Muscle layer of colon (tissue), 2 donors: Measurements from ENCODE around the gene CILP2.

Source experiments
- H3K27ac ChIP-seq: one replicate; pipeline ENCODE4 v1.7.0; 2013; ENCODE audit warnings: low read depth, mild to moderate bottlenecking, low read length, moderate library complexity
- H3K27me3 ChIP-seq, 2 donors: one replicate each; pipeline ENCODE4 v1.7.0; 2013; ENCODE audit warnings: low read length in 2 of 2, mild to moderate bottlenecking in 2 of 2; ENCODE audit not compliant: insufficient read depth in 2 of 2, control insufficient read depth in 1 of 2
- H3K36me3 ChIP-seq: one replicate; pipeline ENCODE4 v1.7.0; 2013; ENCODE audit warnings: mild to moderate bottlenecking, low read length; ENCODE audit not compliant: insufficient read depth
- H3K4me1 ChIP-seq: one replicate; pipeline ENCODE4 v1.7.0; 2013; ENCODE audit warnings: mild to moderate bottlenecking, low read length; ENCODE audit not compliant: insufficient read depth
- H3K4me3 ChIP-seq, 2 donors: one replicate each; pipeline ENCODE4 v1.7.0; 2013; ENCODE audit warnings: low read length in 2 of 2, low read depth in 1 of 2, mild to moderate bottlenecking in 1 of 2, moderate library complexity in 1 of 2
- H3K9ac ChIP-seq: one replicate; pipeline ENCODE4 v1.7.0; 2013; ENCODE audit warnings: low read length
- H3K9me3 ChIP-seq: one replicate; pipeline ENCODE4 v1.7.0; 2013; ENCODE audit warnings: mild to moderate bottlenecking, low read length
- donor health status: abdominal sarcoma.
- donor health status: Adenocarcinoma of cecum.

Gene CILP2

DNA sequence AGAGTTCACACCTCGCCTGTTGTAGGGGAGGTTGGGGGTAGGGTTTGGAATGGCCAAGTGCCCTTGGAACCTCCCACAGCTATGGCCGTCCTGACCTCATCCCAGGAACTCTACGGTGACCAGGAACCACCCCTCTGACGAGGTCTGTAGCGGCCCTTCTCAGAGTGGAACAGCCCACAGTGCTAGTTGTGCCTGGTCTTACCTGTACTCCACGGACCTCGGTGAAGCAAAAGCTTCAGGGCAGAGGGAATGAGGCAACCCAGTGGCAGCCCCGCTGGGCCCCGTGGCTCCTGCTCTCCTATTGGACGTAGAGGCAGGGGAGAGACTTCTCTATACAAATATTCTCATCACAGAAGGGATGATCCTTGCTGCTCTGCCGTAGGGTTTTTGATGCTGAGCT is 29.8 kb upstream of the CILP2 start:
- Histone ChIP-seq H3K27ac (no peak overlapping the region), H3K4me1 (no peaks in the 10 kb centered on the region), H3K9ac (no peak overlapping the region), H3K9me3 (no peaks in the 10 kb centered on the region), H3K27me3 (no peaks in the 10 kb centered on the region), H3K36me3 (peaks cover 32% of the 10 kb centered on the region), H3K4me3 (no peak overlapping the region)

- Histone ChIP-seq H3K27me3 (no peaks in the 10 kb centered on the region), H3K36me3 (peaks cover 12% of the 10 kb centered on the region), H3K9me3 (no peaks in the 10 kb centered on the region), H3K9ac (no peak overlapping the region), H3K4me3 (no peak overlapping the region), H3K27ac (no peak overlapping the region), H3K4me1 (peaks cover 3% of the 10 kb centered on the region)
Measured at GRCh38 chr19:19510432-19510831, 27.6 kb upstream of the CILP2 start.

DNA sequence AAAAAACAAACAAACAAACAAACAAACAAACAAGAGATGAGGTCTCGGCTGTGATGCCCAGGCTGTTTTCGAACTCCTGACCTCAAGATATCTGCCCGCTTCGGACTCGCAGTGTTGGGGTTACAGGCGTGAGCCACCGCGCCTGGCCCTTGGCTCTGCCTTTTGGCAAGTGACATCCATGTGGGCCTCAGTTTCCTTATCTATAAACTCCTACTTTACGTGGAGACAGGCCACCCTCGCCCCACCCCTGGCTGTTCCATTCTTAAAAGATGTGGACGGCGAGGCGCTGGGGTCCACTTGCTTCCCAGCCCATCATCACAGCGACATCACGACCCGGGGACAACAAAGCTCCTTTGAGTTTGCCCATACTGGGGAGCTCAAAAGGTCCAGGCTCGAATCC is 24.4 kb upstream of the CILP2 start:
- Histone ChIP-seq H3K4me3 (peak overlapping the region; percentile 43 to 46), H3K9ac (no peak overlapping the region), H3K27ac (peak overlapping the region; percentile 70), H3K9me3 (no peaks in the 10 kb centered on the region), H3K27me3 (no peaks in the 10 kb centered on the region), H3K4me1 (peaks cover 14% of the 10 kb centered on the region), H3K36me3 (no peaks in the 10 kb centered on the region)

- H3K27ac ChIP-seq, result peak overlapping the region; percentile 70
- H3K9ac ChIP-seq, result no peak overlapping the region
- peaks cover 4% of the 10 kb centered on the region for H3K36me3 ChIP-seq
- H3K4me1 ChIP-seq, result peaks cover 14% of the 10 kb centered on the region
- H3K9me3 ChIP-seq, result no peaks in the 10 kb centered on the region
- peak overlapping the region; percentile 43 to 46 for H3K4me3 ChIP-seq
- no peaks in the 10 kb centered on the region for H3K27me3 ChIP-seq
Measured at GRCh38 chr19:19514215-19514657, 23.8 kb upstream of the CILP2 start.

DNA sequence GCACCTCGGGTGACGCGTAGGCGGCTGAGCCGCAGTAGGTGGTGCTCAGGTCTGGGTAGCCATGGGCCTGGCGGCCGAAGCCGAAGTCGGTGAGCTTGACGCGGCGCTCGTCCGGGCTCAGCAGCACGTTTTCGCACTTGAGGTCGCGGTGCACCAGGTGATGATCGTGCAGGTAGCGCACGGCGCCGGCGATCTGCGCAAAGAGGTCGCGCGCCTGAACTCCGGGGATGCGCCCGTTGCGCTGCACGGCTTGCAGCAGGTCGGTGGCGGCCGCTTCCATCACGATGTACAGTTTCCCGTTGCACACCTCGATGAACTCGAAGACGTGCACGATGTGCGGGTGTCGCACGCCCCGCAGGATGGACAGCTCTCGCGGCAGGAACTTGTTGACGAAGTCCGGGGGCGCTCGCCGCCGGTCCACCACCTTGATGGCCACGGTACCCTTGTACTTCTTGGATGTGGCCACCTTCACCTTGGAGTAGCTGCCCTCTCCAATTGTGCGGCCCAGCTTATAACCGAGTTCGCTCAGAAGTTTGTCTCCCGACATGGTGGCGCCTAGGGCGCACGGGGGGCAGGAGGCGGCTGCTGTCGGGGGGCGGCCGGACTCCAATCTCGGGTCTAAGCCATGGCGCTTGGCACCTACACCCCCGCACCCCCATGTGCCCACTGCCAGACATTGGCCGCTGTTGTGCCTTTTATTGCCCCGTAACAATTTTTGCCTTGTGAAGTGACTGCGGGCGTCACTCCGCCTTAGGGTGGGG is 23.0 kb upstream of the CILP2 start, which contains the start of gene TSSK6:
Gene TSSK6 (minus strand): TSS at position 668 of the 761 bp plus-strand sequence. CDS start 121 bp downstream, at position 547.
- H3K4me3 ChIP-seq, result peak within 1 kb of the TSS; percentile 87 to 94
- peak within 1 kb of the TSS; percentile 77 for H3K9ac ChIP-seq
- peak within 1 kb of the TSS; percentile 93 for H3K27ac ChIP-seq
- H3K36me3 ChIP-seq, result peaks cover 8% of the 10 kb centered on the region
- no peaks in the 10 kb centered on the region for H3K27me3 ChIP-seq
- no peaks in the 10 kb centered on the region for H3K9me3 ChIP-seq
- H3K4me1 ChIP-seq, result peaks cover 14% of the 10 kb centered on the region

- peak within 1 kb of the TSS; percentile 77 for H3K9ac ChIP-seq
- H3K9me3 ChIP-seq, result no peaks in the 10 kb centered on the region
- peak within 1 kb of the TSS; percentile 87 to 94 for H3K4me3 ChIP-seq
- peak within 1 kb of the TSS; percentile 93 for H3K27ac ChIP-seq
- H3K36me3 ChIP-seq, result peaks cover 8% of the 10 kb centered on the region
- no peaks in the 10 kb centered on the region for H3K27me3 ChIP-seq
- H3K4me1 ChIP-seq, result peaks cover 14% of the 10 kb centered on the region
Measured at GRCh38 chr19:19515642-19516519, 22.2 kb upstream of the CILP2 start, which contains the start of gene NDUFA13. TSS of gene NDUFA13 (plus strand) at chr19:19516225. CDS start at chr19:19516239, 14 bp downstream.

DNA sequence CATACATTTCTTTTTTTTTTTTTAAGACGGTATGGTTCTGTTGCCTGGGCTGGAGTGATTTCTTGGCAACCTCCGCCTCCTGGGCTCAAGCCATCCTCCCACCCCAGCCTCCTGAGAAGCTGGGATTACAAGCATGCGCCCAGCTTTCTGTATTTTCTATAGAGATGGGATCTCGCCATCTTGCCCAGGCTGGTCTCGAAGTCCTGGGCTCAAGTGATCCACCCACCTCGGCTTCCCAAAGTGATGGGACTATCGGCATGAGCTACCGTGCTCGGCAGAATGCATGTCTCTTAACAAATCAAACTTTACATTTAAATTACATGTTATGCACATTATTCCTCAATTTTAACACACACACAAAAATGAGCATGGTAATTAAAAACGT is 20.8 kb upstream of the CILP2 start:
- Histone ChIP-seq H3K4me1 (peaks cover 14% of the 10 kb centered on the region), H3K27me3 (no peaks in the 10 kb centered on the region), H3K9me3 (no peaks in the 10 kb centered on the region), H3K36me3 (peaks cover 8% of the 10 kb centered on the region), H3K4me3 (peak overlapping the region in 1 of 2 donors; percentile 94), H3K27ac (no peak overlapping the region), H3K9ac (no peak overlapping the region)

DNA sequence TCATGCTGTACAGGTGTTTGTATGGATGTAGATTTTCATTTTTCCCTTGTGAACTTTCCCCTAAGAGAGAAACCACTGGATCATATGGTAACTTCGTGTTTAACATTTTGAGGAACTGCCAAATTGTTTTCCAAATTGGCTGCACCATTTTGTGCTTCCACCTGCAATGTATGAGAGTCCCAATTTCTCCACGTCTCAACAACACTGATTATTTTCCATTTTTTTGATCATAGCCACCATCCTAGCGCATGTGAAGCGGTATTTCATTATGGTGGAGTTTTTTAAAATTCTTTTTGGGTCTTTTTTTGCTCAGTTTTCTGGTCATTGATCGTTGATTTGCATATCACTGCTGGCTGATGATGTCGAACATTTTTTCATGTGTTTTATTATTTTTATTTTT is 17.1 kb upstream of the CILP2 start:
- Histone ChIP-seq H3K9me3 (no peaks in the 10 kb centered on the region), H3K4me3 (no peak overlapping the region), H3K4me1 (peaks cover 8% of the 10 kb centered on the region), H3K27me3 (no peaks in the 10 kb centered on the region), H3K36me3 (peaks cover 14% of the 10 kb centered on the region), H3K9ac (no peak overlapping the region), H3K27ac (no peak overlapping the region)

- H3K36me3 ChIP-seq, result peaks cover 28% of the 10 kb centered on the region
Measured at GRCh38 chr19:19523177-19523576, 14.9 kb upstream of the CILP2 start.

GRCh38 chr19:19524053-19524452 is 14.0 kb upstream of the CILP2 start:
- Histone ChIP-seq H3K27ac (no peak overlapping the region), H3K4me3 (no peak overlapping the region), H3K4me1 (peaks cover 2% of the 10 kb centered on the region), H3K9me3 (no peaks in the 10 kb centered on the region), H3K9ac (no peak overlapping the region), H3K27me3 (no peaks in the 10 kb centered on the region), H3K36me3 (peaks cover 29% of the 10 kb centered on the region)

More at GRCh38 chr19:19523177-19523576, 14.9 kb upstream of the CILP2 start:
- no peak overlapping the region for H3K9ac ChIP-seq
- H3K9me3 ChIP-seq, result no peaks in the 10 kb centered on the region
- H3K4me1 ChIP-seq, result no peaks in the 10 kb centered on the region
- no peak overlapping the region for H3K4me3 ChIP-seq
- H3K27ac ChIP-seq, result no peak overlapping the region
- no peaks in the 10 kb centered on the region for H3K27me3 ChIP-seq

DNA sequence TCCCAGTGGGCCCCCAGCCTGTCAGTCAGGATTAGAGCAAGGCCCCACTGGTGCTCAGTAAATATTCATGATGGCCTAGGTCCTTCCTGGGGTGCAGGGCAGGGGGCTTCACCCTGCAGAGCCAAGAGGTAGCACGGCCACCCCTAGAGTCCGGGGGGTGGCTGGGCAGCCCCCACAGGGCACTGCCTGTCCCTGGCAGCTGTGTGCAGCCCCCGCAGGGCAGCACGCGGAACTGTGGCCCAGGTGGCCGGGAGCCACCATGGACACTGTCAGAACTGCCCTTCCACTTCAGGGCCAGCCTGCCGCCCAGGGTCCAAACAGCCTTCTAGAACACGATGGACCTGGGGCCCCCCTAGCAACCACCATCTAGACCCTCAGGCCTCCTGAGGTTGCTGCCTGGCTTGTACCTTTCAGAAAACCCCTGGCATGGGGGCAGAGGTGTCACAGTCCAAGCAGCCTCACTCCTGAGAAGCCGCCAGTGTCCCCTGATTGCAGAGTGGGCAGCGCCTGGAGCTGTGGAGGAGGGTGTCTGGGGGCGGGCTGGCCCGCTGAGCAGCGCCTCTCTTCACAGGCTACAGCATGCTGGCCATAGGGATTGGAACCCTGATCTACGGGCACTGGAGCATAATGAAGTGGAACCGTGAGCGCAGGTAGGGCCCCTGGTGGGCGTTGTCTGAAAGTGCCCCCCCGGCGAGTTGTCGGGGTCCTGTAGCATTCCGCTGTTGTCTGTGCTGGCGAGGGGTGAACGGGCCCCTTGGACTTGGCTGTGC is 12.3 kb upstream of the CILP2 start:
- peaks cover 23% of the 10 kb centered on the region for H3K36me3 ChIP-seq
- H3K27ac ChIP-seq, result no peak overlapping the region
- H3K9ac ChIP-seq, result no peak overlapping the region
- no peaks in the 10 kb centered on the region for H3K9me3 ChIP-seq
- H3K27me3 ChIP-seq, result no peaks in the 10 kb centered on the region
- peaks cover 5% of the 10 kb centered on the region for H3K4me1 ChIP-seq
- no peak overlapping the region for H3K4me3 ChIP-seq
